Ramos (cell line): Measurements from ENCODE around the gene SLIT1.

Experiments used
- in situ Hi-C: fragments of 300-500 bp; cut with MboI; formaldehyde crosslinking; loops from one replicate; pipeline ENCODE4 v1.14.3; 2022; ENCODE audit warnings: low sequenced_read_pairs; ENCODE audit not compliant: unreplicated experiment

The SLIT1 gene

GRCh38 chr10:96960872-96961271 is 224.9 kb downstream of the SLIT1 start:
- in situ Hi-C loops = no loop called here

- in situ Hi-C loops = no loop called here
Observed at GRCh38 chr10:96959733-96960132, 226.0 kb downstream of the SLIT1 start.

- in situ Hi-C loops = no loop called here
Observed at GRCh38 chr10:96958071-96958470, 227.7 kb downstream of the SLIT1 start.

- in situ Hi-C loops = no loop called here
Observed at GRCh38 chr10:96955794-96956193, 230.0 kb downstream of the SLIT1 start.

GRCh38 chr10:96951954-96952353 is 233.8 kb downstream of the SLIT1 start:
- in situ Hi-C loops = no loop called here

- in situ Hi-C loops = no loop called here
Observed at GRCh38 chr10:96949039-96949683, 236.6 kb downstream of the SLIT1 start.
